HCT116 (cell line): ENCODE results near the gene ZNF584.

ENCODE experiments used
- JUND ChIP-seq: IDR thresholded peaks from 2 replicates; pipeline ENCODE4 v1.6.1; 2012
- RAD21 ChIP-seq: IDR thresholded peaks from 2 replicates; pipeline ENCODE4 v1.6.1; 2012; ENCODE audit warnings: low read depth, mild to moderate bottlenecking

DNA sequence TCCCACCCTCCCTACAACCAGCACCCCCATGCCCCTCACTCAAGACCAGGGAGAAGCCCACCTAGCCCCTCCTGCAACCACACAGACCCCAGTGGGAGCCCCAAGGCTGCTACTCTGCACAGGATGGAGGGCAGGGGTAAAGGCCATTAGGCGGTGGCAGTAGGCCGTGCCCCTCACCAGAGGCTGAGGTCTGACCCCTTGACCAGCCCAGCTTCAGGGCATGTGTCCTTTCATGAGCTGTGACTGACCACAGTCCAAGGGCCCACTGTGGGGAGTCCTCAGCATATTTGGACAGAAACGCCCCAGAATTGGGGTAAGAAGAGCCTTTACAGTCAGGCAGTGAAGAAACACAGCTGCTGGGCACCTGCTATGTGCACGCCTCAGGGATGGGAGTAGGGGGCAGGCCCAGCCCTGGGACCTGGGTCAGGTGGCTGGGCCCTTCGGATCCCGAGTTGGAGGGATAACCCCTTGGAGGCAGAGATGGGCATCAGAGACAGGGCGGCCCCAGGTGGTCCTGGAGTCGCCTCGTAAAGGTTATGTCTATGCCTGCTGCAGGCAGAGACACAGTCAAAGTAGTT is 23.0 kb upstream of the ZNF584 start:
- TF ChIP-seq RAD21 (no peak), JUND (no peak)
